HepG2 (cell line): Measurements from ENCODE around the gene ADPRHL1. TPM values are rescaled to one million over a fixed set of nuclear protein-coding genes. Genes with fewer than 3 reads are reported as not detected.
A peak's percentile ranks its signal among the peaks of the same experiment; 100 is the strongest.

Experiments used
- ATAC-seq: fragments of 200-7000 bp; cut with Tn5 transposase; 3 replicates; pipeline ENCODE4 v1.9.1; 2020; ENCODE audit warnings: mild to moderate bottlenecking, moderate library complexity
- BruUV-seq: library from RNA; stranded (reverse); fragments of 400-500 nt; replicated peaks from 2 replicates; lab custom pipeline; 2021; lab: Mats Ljungman, UMichigan
- CTCF ChIA-PET: fragments of 300-600 bp; formaldehyde crosslinking; extraction: SDS; loops from one replicate; lab custom pipeline; 2021; ENCODE audit warnings: low total read pairs, inconsistent platforms, low intra/inter-chr PET ratio; lab: Yijun Ruan, JAX
- POLR2A ChIA-PET: fragments of 350-600 bp; sonication (Branson Sonifier 250); formaldehyde crosslinking; loops from one replicate; lab custom pipeline; 2020; ENCODE audit warnings: antibody characterized with exemption, inconsistent platforms; lab: Yijun Ruan, JAX
- DNase-seq: peaks from one replicate; pipeline ENCODE4 v3.0.0-alpha.2; 2015; ENCODE audit warnings: low spot score
- FAIRE-seq: peaks from 3 replicates; lab custom pipeline; 2011; peaks lifted over from hg19 to GRCh38; lab: Jason Lieb, UNC
- H2AFZ ChIP-seq: one replicate; pipeline ENCODE4 v1.6.1; 2011; ENCODE audit warnings: low read length, inconsistent platforms
- H3K27ac ChIP-seq: fragments of 300-600 bp; 3 replicates; pipeline ENCODE4 v1.8.0; 2011; ENCODE audit warnings: mixed run types, mild to moderate bottlenecking, mixed read lengths, low read length, inconsistent platforms; ENCODE audit not compliant: insufficient read depth; ENCODE audit errors: extremely low read length
- H3K27me3 ChIP-seq, 2 experiments: fragments of 200-600 bp in 1 of 2; 2 replicates in 1 of 2; 3 replicates in 1 of 2; pipeline versions ENCODE4 v1.6.0 to v1.8.0; 2011; ENCODE audit warnings: low read length in 2 of 2, mild to moderate bottlenecking in 2 of 2, moderate library complexity in 2 of 2, inconsistent platforms in 1 of 2; ENCODE audit not compliant: insufficient read depth in 2 of 2, control insufficient read depth in 1 of 2
- H3K36me3 ChIP-seq, 2 experiments: fragments of 200-600 bp in 1 of 2; replicated peaks in 1 of 2; 2 replicates in 1 of 2; 3 replicates in 1 of 2; pipeline versions ENCODE4 v1.5.1 to v1.8.0; 2011; ENCODE audit warnings: low read length in 2 of 2, inconsistent platforms in 1 of 2; ENCODE audit not compliant: insufficient read depth in 2 of 2, control insufficient read depth in 1 of 2
- H3K4me1 ChIP-seq: 2 replicates; pipeline ENCODE4 v1.5.1; 2012; ENCODE audit warnings: low read length, inconsistent platforms; ENCODE audit not compliant: insufficient read depth
- H3K4me2 ChIP-seq: 2 replicates; pipeline ENCODE4 v1.6.0; 2011; ENCODE audit warnings: low read depth, low read length, inconsistent platforms
- H3K4me3 ChIP-seq, 3 experiments: fragments of 200-600 bp in 1 of 3; sonication (generic), shearing (Covaris generic) in 1 of 3; replicated peaks in 1 of 3; 2 replicates each; pipeline ENCODE4 v1.5.1; 2011 to 2016; ENCODE audit warnings: low read length in 3 of 3, inconsistent platforms in 2 of 3, low read depth in 2 of 3, mild to moderate bottlenecking in 2 of 3, control low read depth in 1 of 3, mixed read lengths in 1 of 3; ENCODE audit not compliant: insufficient read depth in 1 of 3
- H3K79me2 ChIP-seq: one replicate; pipeline ENCODE4 v1.6.1; 2011; ENCODE audit warnings: low read length, inconsistent platforms; ENCODE audit not compliant: insufficient read depth
- H3K9ac ChIP-seq: 2 replicates; pipeline ENCODE4 v1.6.0; 2011; ENCODE audit warnings: mild to moderate bottlenecking, low read depth, low read length, inconsistent platforms; ENCODE audit not compliant: insufficient read depth
- H3K9me3 ChIP-seq: 2 replicates; pipeline ENCODE4 v1.5.1; 2012; ENCODE audit warnings: mild to moderate bottlenecking, low read length
- H4K20me1 ChIP-seq: 2 replicates; pipeline ENCODE4 v1.6.0; 2011; ENCODE audit warnings: inconsistent platforms, mild to moderate bottlenecking, low read length, moderate library complexity; ENCODE audit not compliant: insufficient read depth
- AGO2 ChIP-seq: fragments of 200-400 bp; formaldehyde crosslinking; optimal IDR thresholded peaks from 2 replicates; pipeline ENCODE3; 2017; ENCODE audit warnings: mild to moderate bottlenecking, low read depth, low read length, moderate library complexity
- NFRKB ChIP-seq: fragments of 450-650 bp; IDR thresholded peaks from 2 replicates; pipeline ENCODE4 v1.6.1; 2017
- REPIN1 ChIP-seq: sonication (generic); formaldehyde crosslinking; IDR thresholded peaks from 2 replicates; pipeline ENCODE4 v1.8.0; 2022; ENCODE audit warnings: missing genetic modification reagents, low read depth, mild to moderate bottlenecking, borderline replicate concordance
- ZBTB20 ChIP-seq: sonication (generic); formaldehyde crosslinking; IDR thresholded peaks from 2 replicates; pipeline ENCODE4 v1.8.1; 2023; ENCODE audit warnings: missing genetic modification reagents, low read depth, mild to moderate bottlenecking, borderline replicate concordance
- ZBTB33 ChIP-seq: sonication (generic); formaldehyde crosslinking; IDR thresholded peaks from 2 replicates; pipeline ENCODE4 v1.4.0; 2020; ENCODE audit warnings: missing genetic modification reagents
- ZNF230 ChIP-seq: sonication (generic); formaldehyde crosslinking; IDR thresholded peaks from 2 replicates; pipeline ENCODE4 v1.4.0; 2020; ENCODE audit warnings: mild to moderate bottlenecking, missing genetic modification reagents
- ZNF768 ChIP-seq: sonication (generic); formaldehyde crosslinking; IDR thresholded peaks from 2 replicates; pipeline ENCODE4 v1.4.0; 2020; ENCODE audit warnings: missing genetic modification reagents
- WGBS: methylation state at CpG from one replicate; pipeline ENCODE4 v1.1.6; 2017; ENCODE audit warnings: low lambda C conversion rate; 5-methylcytosine and 5-hydroxymethylcytosine counted together
- in situ Hi-C: cut with HindIII; loops from 2 replicates; pipeline ENCODE4 v1.10.0; 2017; ENCODE audit warnings: low pct_unique_long_range_greater_than_20kb; ENCODE audit not compliant: extremely low pct_ligation_motif_present
- intact Hi-C: fragments of 100-400 bp; cut with micrococcal nuclease; formaldehyde crosslinking; loops from one replicate; pipeline ENCODE4 v1.10.0; 2022; ENCODE audit not compliant: unreplicated experiment
- polyA plus RNA-seq, 8 experiments: library from polyadenylated mRNA; depleted of rRNA in 3 of 8; stranded (reverse) in 7 of 8; unstranded in 1 of 8; fragments of >200 nt; fragmentation: Illumina TruSeq in 4 of 8; extraction: Trizol in 4 of 8; gene quantifications; 2 replicates each; pipeline versions ENCODE4 v1.2.1 to v1.2.3, GENCODE V29; 2011 to 2016; ENCODE audit warnings: low read depth in 4 of 8, missing spikeins in 1 of 8, mixed read lengths in 1 of 8; ENCODE audit not compliant: insufficient read depth in 1 of 8
- total RNA-seq, 5 experiments: library from RNA; depleted of rRNA; stranded (reverse); fragments of >200 nt; fragmentation: Illumina TruSeq; extraction: Trizol; gene quantifications; 2 replicates each; pipeline ENCODE4 v1.2.3, GENCODE V29; 2016; ENCODE audit warnings: low read depth in 1 of 5

Gene ADPRHL1
- total and polyA plus RNA-seq, 2 of the 13 experiments (the other 11 are each of a cell fraction or from before 2014, with no cell fraction given): 0.34 to 0.40 TPM

DNA sequence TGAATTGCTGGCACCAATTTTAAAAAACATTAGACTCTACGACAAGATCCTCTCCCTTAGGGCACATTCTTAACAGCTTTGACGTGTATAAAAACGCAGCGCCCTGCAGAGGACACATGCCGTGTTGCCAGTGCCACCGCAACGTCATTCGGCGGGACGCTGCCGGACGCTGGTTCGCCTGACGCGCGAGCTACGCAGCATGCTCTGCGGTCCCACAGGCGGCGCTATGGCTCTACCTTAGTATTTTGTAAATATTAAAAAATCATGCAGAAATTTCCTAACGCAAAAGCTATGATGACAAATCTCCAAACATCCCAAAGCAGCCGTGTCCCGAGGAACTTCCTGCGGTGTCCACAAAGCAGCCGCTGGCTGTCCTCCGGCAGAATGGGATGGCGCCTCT lies 4.2 kb upstream of the ADPRHL1 start:
- in situ Hi-C loops: loop anchor here (5.0 kb wide), 1 partner anchor 105 kb away; no protein-coding TSS in a partner anchor
- no peak for FAIRE-seq
- Histone ChIP-seq H3K27ac (no peak overlapping the region), H3K4me2 (no peak overlapping the region), H3K36me3 (peaks cover 16 to 40% of the 10 kb centered on the region in 2 experiments), H2AFZ (no peak overlapping the region), H3K4me3 (no peak overlapping the region), H4K20me1 (no peaks in the 10 kb centered on the region), H3K4me1 (peaks cover 13% of the 10 kb centered on the region), H3K9ac (no peak overlapping the region), H3K27me3 (no peaks in the 10 kb centered on the region), H3K79me2 (no peaks in the 10 kb centered on the region), H3K9me3 (no peaks in the 10 kb centered on the region)
- CTCF ChIA-PET: interaction anchor here (1.4 kb wide), 1 partner anchor 104 kb away, joined by 4 read pairs; no protein-coding TSS in a partner anchor
- no peak for DNase-seq
- TF ChIP-seq AGO2: peak; percentile 11
- TF ChIP-seq ZBTB33 (CRISPR knock-in tag): 0 out of 2 replicates have a peak, but pooled peaks have one; percentile 10
- no peak for TF ChIP-seq ZNF230
- no peak for TF ChIP-seq NFRKB
- POLR2A ChIA-PET: interaction anchor here (1.2 kb wide), 1 partner anchor 105 kb away, joined by 4 read pairs; no protein-coding TSS in a partner anchor
- 97% methylated on average over 27 of the region's 27 CpGs for WGBS
- BruUV-seq: TSS peak; percentile 47
- ATAC-seq: no peak
- intact Hi-C loops: no loop called here

DNA sequence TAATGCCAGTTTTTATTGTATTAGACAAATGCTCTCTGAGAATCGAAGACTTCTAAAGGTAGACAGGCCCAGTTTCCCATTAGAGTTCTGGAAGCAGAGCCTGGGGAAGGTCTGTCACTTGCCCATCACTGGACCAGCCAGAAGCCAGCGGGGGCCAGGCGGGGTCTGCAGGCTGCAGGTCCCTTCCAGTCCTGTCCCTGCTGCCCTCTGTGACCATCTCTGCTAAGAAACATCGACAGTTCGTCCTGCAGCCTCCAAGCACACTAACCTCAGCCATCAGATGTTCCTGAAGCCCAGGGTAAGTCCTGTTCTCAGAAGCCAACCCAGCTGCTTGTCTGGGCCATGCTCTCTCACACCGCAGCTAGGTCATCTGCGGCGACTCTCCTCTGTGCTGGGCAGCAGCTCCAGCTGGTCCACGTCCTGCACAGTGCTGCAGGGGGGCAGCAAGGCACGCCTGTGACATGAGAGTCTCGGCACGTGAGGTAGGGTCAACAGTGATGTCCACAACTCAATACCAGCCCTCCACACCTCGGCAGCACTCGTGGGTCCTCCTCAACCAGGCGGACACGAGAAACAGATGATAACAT lies 2.9 kb upstream of the ADPRHL1 start:
- no peaks in the 10 kb centered on the region for H3K9me3 ChIP-seq
- H2AFZ ChIP-seq: no peak overlapping the region
- WGBS: 99% methylated on average over 14 of the region's 16 CpGs
- H3K27me3 ChIP-seq: no peaks in the 10 kb centered on the region
- ATAC-seq: no peak
- BruUV-seq: no TSS peak
- no peaks in the 10 kb centered on the region for H4K20me1 ChIP-seq
- ChIA-PET CTCF (no interaction called here), POLR2A (no interaction called here)
- peaks cover 7% of the 10 kb centered on the region for H3K4me1 ChIP-seq
- no peak overlapping the region for H3K4me3 ChIP-seq
- peak; percentile 17; the same call in 1 of the 2 replicates for TF ChIP-seq ZNF768 (CRISPR knock-in tag)
- TF ChIP-seq REPIN1 (CRISPR knock-in tag): no peak
- no peak for TF ChIP-seq ZBTB20 (CRISPR knock-in tag)
- FAIRE-seq: no peak
- no peak overlapping the region for H3K9ac ChIP-seq
- intact Hi-C loops: no loop called here
- H3K27ac ChIP-seq: no peak overlapping the region
- H3K79me2 ChIP-seq: no peaks in the 10 kb centered on the region
- in situ Hi-C loops: loop anchor here (5.0 kb wide), 1 partner anchor 106 kb away; no protein-coding TSS in a partner anchor
- peaks cover 16 to 36% of the 10 kb centered on the region in 2 experiments for H3K36me3 ChIP-seq
- H3K4me2 ChIP-seq: no peak overlapping the region
- DNase-seq: no peak
